Measurements from ENCODE around the gene PARP11.

GRCh38 chr12:3842517-3842916, 30.7 kb downstream of the PARP11 start:
- TF ChIP-seq CTCF (IDR thresholded peaks at IDR 0.05) (no peak), POLR2A (IDR thresholded peaks at IDR 0.05) (no peak)
